Endometrial microvascular endothelial cells (primary cell): ENCODE results near the gene HS3ST2. TPM values are rescaled to one million over a fixed set of nuclear protein-coding genes. Genes with fewer than 3 reads are reported as not detected.
"Not testable (repeated sequence)": the region's sequence is repeated elsewhere in the genome, so short reads cannot be mapped to it uniquely, and the experiment has no call there.

Experiments
- in situ Hi-C: cut with HindIII; loops from 2 replicates; pipeline ENCODE4 v1.10.0; 2017; ENCODE audit warnings: low sequenced_read_pairs, low pct_unique_long_range_greater_than_20kb; ENCODE audit errors: inconsistent ontology term
- total RNA-seq: library from RNA; depleted of rRNA; stranded (reverse); fragments of >200 nt; gene quantifications from one replicate; pipeline ENCODE4 v1.2.3, GENCODE V29; 2015; ENCODE audit errors: inconsistent ontology term

Gene HS3ST2
- total RNA-seq, 1 donor from 2014 or later: not detected

- in situ Hi-C loops: no loop called here
Measured at GRCh38 chr16:22923491-22923890, 109.5 kb downstream of the HS3ST2 start.

- in situ Hi-C loops: no loop called here
Measured at GRCh38 chr16:22924492-22924891, 110.5 kb downstream of the HS3ST2 start.

DNA sequence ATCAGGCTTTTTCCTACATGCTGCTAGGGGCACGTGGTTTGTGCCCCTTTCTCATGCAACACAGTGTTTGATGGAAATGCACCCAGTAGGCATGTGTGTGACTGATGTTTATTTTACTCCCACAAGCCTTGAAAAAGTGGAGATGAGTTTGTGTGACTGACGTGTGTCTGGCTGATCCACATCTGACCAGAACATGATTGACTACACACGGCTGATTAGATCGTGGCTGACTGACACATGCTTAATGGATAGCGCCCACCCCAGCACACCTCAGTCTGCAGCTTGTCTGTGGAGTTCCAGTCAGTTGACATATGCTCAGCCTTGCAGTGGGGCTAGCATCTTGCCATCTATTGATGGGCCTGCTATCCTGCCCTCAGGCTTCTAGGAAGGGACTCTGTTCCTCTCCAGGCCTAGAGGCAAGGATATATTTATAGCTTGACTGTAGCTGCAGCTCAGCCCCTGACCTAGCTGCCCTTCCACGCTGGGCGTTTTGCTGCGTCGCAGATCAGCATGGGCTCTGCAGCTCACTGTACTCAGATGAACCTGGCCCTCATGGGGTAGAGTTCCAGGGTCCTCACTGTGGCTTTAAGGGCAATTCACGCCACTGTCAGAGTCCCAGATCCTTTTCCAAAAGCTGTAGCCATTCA lies 112.3 kb downstream of the HS3ST2 start:
- in situ Hi-C loops: no loop called here

- in situ Hi-C loops: no loop called here
Measured at GRCh38 chr16:22927306-22927705, 113.3 kb downstream of the HS3ST2 start.

DNA sequence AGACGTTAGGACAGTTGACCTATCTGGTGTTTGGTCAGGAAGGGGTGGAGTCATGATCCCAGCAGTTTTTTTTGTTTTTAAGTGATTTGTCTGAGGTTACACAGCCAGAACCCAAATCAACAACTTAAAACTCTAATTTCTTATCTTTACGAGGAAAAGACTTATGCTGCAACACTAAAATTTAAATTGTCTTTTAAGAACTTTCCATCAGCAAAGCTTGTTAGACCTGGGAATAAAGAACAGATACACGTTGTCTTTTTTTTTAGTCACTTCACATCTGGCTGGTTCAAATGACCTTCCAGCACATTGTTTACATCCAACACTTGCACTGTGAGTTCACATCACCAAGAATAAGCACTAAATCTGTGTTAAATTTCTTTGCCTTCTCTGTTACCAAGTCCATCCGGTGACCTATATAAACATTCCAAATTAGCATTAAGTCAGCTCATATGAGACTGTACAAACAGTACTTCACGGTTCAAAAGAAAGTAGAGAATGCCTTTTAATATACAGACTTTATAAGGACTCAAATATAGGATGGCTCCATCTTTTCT lies 115.0 kb downstream of the HS3ST2 start:
- in situ Hi-C loops: no loop called here

- in situ Hi-C loops: no loop called here
Measured at GRCh38 chr16:22929461-22929860, 115.5 kb downstream of the HS3ST2 start.

DNA sequence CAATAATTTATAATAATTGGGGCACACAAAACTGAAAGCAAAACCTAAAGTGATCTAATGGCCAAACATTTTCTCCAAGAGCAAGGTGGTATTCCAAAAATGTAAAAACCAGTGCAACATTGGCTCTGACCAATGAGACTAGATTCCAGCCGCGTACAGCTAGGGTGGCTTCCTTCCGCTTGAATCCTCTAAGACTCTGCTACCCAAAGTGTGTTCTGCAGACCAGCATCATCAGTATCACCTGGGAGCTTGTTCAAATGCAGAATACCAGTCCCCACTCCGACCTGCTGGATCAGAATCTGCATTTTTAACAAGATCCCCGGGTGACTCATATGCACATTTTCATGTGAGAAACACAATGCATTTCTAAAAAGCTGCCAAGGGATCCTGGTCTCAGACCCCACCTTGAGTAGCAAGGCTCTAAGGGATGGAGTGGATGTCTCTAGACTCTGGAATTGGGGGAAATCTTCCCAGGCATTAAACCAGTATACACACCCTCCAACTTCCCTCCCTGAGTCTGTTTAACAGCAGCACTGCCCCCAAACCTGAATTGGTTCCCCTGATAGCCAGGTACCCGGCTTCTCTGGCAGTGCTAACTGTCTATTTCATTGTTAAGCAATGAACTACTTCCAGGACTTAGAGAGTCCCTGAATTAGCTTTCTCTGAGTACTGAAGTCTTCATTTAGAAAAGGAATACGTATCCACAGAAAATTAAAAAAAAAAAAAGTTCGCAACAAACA lies 118.2 kb downstream of the HS3ST2 start:
- in situ Hi-C loops: no loop called here

- in situ Hi-C loops: no loop called here
Measured at GRCh38 chr16:22933173-22933572, 119.2 kb downstream of the HS3ST2 start.

DNA sequence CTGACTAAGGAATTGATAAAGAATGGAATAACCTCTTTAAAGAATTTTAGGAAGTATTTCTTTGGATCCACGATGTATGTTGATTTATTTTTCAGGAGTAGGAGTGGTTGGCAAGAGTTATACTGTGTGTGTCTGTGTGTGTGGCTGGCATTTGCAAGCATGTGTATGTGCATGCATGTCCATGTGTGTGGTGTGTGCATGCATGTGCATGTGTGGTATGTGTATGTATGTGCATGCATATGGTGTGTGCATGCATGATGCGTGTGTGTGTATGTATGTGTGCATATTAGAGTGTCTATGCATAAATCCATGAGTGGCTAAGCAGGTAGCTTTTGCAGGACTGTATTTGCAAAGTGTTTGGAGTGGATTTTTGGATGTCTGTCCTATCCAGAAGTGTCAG lies 120.8 kb downstream of the HS3ST2 start:
- in situ Hi-C loops: no loop called here

GRCh38 chr16:22937169-22937568 lies 123.2 kb downstream of the HS3ST2 start:
- in situ Hi-C loops: no loop called here

DNA sequence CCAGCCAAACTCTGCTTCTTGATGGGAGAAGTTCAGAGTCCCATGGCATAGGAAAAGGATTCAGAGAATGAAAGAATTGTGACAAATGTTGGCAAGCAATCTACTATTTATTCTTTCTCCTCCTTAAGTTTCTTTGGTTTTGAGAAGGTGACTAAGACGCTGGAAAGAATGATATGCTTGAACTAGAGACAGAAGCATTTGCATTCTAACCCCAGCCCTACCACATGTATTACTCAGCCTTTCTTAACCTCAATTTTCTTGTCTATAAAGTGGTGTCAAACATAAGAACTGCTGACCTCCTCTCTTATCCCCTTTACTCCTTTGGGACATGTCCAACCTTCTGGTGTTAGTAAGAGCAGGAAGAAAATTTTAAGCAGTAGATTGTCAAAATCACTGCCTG lies 124.7 kb downstream of the HS3ST2 start:
- in situ Hi-C loops: no loop called here

DNA sequence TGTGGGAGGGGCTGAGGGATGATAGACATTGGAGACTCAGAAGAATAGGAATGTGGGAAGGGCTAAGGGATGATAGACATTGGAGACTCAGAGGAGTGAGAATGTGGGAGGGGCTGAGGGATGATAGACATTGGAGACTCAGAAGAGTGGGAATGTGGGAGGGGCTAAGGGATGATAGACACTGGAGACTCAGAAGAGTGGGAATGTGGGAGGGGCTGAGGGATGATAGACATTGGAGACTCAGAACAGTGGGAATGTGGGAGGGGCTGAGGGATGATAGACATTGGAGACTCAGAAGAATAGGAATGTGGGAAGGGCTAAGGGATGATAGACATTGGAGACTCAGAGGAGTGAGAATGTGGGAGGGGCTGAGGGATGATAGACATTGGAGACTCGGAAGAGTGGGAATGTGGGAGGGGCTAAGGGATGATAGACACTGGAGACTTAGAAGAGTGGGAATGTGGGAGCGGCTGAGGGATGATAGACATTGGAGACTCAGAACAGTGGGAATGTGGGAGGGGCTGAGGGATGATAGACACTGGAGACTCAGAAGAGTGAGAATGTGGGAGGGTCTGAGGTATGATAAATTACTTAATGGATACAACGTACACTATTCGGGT lies 125.9 kb downstream of the HS3ST2 start:
- in situ Hi-C loops: not testable (repeated sequence)

GRCh38 chr16:22941970-22942501 lies 128.1 kb downstream of the HS3ST2 start:
- in situ Hi-C loops: no loop called here

GRCh38 chr16:22942811-22943210 lies 128.8 kb downstream of the HS3ST2 start:
- in situ Hi-C loops: no loop called here

GRCh38 chr16:22945361-22945760 lies 131.4 kb downstream of the HS3ST2 start:
- in situ Hi-C loops: no loop called here

GRCh38 chr16:22946433-22946832 lies 132.5 kb downstream of the HS3ST2 start:
- in situ Hi-C loops: no loop called here

- in situ Hi-C loops: no loop called here
Measured at GRCh38 chr16:22948058-22948602, 134.2 kb downstream of the HS3ST2 start.

- in situ Hi-C loops: no loop called here
Measured at GRCh38 chr16:22948603-22949368, 134.8 kb downstream of the HS3ST2 start.
